Fibroblast of pulmonary artery (primary cell): Measurements from ENCODE around the gene GEMIN5.

ENCODE experiments used
- DNase-seq: peaks from one replicate; pipeline ENCODE4 v3.0.0-alpha.2; 2010; ENCODE audit warnings: low read depth
- H3K4me3 ChIP-seq: replicated peaks from 2 replicates; pipeline ENCODE4 v1.5.1; 2011; ENCODE audit warnings: low read depth, mild to moderate bottlenecking, control low read depth, low read length, moderate library complexity
- TF ChIP-seq, protein P1 (sequence below): IDR thresholded peaks from 2 replicates; pipeline ENCODE4 v1.5.1; 2011; ENCODE audit warnings: mild to moderate bottlenecking, control low read depth, low read length, inconsistent platforms; ENCODE audit errors: missing control alignments

Gene GEMIN5

DNA sequence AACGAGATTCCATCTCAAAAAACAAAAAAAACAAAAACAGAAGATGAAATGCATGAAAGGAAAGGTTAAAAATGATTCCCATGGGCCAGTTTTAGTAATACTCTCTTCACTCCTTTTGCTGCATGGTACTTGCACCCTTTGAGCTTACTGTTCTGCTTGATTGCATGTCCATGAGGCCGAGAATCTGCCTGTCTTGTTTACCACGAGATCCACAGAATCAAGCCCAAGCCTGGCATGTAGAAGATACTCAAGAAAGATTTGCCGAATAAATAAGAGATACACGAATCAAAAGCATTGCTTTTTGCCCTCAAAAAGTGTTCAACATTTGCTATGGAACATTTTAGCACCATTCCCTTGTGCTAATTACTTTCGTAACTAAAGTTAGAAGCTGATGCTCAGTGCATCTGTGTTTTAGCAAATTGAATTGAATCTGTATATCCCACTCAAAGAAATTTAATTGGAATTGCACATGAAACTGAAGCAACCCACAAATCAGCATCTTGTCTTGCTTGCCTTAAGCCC is 88.7 kb downstream of the GEMIN5 start:
- TF ChIP-seq, protein P1, sequence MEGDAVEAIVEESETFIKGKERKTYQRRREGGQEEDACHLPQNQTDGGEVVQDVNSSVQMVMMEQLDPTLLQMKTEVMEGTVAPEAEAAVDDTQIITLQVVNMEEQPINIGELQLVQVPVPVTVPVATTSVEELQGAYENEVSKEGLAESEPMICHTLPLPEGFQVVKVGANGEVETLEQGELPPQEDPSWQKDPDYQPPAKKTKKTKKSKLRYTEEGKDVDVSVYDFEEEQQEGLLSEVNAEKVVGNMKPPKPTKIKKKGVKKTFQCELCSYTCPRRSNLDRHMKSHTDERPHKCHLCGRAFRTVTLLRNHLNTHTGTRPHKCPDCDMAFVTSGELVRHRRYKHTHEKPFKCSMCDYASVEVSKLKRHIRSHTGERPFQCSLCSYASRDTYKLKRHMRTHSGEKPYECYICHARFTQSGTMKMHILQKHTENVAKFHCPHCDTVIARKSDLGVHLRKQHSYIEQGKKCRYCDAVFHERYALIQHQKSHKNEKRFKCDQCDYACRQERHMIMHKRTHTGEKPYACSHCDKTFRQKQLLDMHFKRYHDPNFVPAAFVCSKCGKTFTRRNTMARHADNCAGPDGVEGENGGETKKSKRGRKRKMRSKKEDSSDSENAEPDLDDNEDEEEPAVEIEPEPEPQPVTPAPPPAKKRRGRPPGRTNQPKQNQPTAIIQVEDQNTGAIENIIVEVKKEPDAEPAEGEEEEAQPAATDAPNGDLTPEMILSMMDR, result no peak
- peak overlapping the region; percentile 75 for H3K4me3 ChIP-seq
- no peak for DNase-seq

DNA sequence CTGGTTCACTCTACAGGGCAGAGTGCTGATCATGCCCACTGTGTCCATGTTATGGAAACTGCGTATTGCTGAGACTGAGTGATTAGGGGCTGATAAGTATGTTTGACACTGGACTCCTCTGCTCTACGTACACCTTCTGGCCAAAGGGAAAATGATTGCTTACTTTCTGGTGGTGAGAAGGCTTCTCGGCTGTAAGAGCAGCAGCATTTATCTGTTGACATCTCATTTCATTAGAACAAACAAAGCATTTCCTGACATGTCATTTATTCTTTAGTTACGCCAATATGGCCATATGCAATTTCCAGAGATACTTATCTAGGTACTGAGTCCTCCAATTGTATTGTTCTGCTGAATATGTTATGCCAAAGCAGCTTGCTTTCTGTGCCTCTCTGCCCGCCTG is 93.2 kb downstream of the GEMIN5 start:
- DNase-seq, result no peak
- H3K4me3 ChIP-seq, result no peak overlapping the region
- TF ChIP-seq, protein P1, result no peak

DNA sequence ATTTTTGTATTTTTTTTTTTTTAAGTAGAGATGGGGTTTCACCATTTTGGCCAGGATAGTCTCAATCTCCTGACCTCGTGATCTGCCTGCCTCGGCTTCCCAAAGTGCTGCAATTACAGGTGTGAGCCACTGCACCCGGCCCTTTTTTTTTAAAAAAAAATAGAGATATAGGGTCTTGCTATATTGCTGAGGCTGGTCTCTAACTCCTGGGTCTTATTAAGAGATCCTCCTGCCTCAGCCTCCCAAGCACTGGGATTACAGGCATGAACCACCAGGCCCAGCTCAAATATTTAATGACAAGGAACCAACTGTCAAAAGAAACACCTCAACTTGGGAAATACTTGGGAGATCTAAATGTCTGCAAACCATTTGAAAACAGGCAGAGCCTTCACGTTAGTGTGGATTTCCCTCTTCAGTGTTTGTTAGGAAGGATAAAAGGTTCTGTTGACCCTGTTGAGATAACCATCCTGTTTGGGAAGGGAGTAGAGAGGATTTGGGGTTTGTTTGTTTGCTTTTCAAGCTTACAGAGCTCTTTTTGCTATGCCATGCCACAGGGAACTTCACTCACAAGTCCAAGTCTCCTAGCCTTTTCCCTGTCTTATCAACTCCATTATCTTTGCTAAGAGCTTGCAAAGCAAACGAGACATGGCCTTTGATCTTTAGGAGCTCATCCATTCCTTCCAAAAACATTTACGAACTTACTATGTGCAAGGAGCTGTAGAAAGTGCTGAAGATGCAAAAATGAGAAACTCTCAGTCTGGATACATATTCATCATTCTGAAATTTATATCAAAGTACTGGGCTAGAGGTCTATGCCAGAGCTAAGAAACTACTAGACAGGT is 95.1 kb downstream of the GEMIN5 start:
- H3K4me3 ChIP-seq, result no peak overlapping the region
- DNase-seq, result no peak
- TF ChIP-seq, protein P1, result no peak

DNA sequence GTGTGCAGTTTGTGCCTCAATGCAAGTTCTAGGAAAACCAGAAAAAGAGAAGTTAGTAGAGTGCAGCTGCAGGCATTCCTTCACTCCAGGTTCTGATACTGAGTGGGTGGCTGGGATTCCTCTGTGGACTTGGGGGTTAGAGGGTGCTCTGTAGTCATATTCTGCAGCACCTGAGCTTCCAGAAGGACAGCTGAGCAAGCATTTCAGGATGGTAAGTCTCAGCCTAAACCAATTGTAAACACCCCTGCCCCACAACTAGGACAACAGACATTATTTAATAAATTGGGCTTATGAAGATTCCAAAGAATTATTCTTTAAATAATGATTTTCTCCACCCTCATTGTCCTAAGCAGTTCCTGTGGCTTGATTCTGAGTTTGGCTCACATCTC is 96.7 kb downstream of the GEMIN5 start:
- no peak for DNase-seq
- no peak overlapping the region for H3K4me3 ChIP-seq
- TF ChIP-seq, protein P1, result no peak

DNA sequence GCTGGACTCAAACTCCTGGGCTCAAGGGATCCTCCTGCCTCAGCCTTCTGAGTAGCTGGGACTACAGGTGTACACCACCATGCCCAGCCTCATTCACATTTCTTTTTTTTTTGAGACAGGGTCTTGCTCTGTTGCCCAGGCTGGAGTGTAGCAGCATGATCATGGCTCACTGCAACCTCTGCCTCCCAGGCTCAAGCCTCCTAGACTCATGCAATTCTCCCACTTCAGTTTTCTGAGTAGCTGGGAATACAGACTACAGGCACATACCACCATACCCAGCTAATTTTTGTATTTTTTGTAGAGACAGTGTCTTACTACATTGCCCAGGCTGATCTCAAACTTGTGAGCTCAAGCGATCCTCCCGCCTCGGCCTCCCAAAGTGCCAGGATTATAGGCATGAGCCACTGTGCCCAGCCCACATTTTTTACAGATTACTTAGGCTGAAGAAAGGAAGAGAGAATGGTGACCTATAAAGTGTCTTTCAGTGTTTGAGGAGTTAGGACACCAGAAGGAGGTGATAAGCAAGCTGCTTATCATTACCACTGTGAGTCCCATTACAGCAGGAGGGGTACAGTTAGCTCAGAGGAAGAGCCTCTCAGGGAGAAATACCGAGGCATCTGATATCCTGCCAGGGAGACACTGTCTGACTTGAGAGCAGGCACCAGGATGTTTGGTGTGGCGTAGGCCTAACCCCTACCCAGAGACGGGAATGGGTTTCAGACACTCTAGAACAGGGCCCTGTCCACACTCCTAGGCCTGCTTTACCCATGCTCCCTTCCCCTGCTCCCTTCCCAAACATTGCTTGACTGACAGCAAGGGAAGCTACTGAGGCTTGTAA is 97.4 kb downstream of the GEMIN5 start:
- H3K4me3 ChIP-seq, result no peak overlapping the region
- no peak for DNase-seq
- TF ChIP-seq, protein P1, result no peak
